Stimulated activated CD4-positive, alpha-beta T cell treated with anti-CD3 and anti-CD28 coated beads, Interleukin-2, amount 100 ng/mL, for 48 hours (primary cell): ENCODE measurements around the gene NCOR2.

Source experiments
- DNase-seq, 2 donors: peaks; one replicate each; pipeline ENCODE4 v3.0.0-alpha.2; 2020

NCOR2 gene

DNA sequence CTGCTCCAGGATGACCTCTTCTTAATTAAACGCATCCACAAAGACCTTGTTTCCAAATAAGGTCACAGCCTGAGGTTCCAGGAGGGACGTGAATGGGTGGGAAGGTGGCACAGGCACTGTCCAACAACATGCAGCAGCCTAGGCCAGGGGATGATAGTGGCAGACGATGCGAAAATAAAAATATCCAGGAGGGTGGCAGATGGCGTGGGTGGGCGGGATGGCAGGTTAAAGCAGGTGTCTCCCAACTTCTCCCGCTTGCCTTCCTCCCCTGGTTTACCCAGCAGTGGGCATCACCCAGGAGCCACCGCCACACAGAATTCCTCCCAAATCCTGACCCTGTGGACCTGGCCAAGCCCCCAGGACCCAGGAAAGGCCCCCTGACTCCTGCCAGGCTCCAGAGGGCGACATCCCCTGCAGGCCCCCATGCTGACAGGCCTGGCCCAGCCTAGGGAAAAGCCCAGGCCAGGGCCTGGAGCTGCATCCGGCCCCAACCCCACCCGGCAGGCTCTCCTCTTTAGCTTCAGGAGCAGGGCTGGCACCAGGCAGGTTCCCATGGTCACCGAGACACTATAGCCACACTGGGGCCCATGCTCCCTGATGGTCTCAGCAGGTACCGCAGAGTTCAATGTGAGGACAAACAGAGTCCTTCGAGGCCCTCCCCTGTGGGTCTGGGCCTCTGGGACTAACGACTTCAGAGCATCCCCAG, 9.7 kb downstream of the NCOR2 start:
- DNase-seq = no peak

DNA sequence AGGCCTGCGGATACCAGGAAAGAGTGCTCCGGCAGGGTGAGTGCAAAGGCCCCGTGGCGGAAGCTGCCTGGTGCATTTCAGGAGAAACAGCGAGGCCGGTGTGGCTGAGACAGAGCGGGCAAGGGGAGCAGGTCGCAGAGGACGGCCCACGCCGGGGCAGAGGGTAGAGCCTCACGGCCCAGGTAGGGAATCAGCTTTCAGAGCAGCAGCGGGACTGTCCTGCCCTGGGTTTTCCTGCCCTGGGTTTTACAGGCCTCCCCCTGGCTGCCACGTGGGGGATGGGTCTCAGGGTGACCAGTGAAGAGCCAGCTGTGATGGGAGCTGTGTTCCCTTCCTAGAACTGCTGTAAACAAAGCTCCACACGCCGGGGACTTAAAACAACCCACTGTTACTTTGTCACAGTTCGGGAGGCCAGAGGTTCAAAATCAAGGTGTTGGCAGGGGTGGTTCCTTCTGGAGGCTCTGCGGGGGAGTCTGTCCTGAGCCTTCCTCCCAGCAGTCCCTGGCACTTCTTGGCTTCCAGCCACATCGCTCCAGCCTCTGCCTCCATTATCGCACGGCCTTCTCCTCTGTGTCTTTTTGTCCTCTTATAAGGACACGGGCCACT, 10.4 kb downstream of the NCOR2 start:
- no peak for DNase-seq

DNA sequence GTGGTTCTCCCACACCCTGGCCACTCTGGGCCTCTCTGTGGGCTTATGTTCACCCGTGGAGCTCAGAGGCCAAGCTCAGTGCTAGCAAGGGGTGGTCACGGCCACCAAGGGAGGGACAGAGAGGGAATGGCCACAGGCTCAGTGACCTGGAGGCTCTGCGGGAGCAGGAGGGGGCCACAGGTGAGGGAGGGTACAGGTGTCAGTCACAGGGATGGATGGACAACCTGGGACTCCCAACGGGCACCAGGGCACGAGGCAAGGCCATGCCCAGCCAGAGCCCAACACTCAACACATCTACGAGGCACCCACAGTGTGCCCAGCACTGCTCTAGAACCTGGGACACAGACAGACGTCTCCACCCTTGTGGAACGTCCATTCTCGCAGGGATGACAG, 11.3 kb downstream of the NCOR2 start:
- no peak for DNase-seq

DNA sequence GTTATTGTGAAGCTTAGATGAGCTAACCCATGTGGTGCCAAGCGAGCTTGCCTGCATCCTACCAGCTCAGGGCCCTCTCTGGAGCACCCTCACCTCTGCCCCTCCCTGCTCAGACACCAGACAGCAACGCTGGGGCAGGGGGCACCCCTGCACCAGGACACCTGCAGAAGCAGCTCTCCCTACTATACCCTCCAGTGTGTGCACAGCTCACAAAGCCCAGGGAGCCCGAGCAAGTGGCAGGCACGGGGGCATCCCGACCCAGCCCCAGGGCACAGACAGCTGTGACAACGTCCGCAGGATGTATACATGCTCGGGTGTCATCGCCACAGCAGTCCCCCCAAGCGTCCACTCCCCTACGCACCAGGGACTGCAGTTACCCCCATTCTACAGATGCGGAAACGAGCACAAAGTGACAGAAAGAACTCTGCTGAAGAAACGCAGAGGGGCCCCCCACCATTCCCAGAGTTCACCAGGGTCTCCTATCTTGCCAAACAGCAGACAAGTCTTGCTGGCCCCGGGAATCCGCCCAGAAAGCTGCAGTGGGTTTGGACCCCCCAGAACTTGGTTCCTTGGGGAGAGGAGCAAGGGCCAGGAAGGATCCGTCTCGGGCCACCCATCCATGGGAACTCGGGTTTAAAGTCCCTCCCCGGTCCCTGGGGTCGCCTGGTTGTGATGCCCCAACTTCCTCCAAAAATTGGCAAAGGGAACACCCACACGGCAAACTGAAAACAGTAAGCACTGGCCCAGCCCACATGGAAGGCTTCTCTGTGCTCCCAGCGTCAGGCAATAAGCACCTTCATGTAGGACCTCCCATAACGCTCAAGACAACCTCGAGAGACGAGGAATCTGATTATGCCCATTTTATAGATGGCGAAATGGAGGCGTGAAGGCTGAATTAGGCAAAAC, 12.0 kb downstream of the NCOR2 start:
- no peak for DNase-seq

DNA sequence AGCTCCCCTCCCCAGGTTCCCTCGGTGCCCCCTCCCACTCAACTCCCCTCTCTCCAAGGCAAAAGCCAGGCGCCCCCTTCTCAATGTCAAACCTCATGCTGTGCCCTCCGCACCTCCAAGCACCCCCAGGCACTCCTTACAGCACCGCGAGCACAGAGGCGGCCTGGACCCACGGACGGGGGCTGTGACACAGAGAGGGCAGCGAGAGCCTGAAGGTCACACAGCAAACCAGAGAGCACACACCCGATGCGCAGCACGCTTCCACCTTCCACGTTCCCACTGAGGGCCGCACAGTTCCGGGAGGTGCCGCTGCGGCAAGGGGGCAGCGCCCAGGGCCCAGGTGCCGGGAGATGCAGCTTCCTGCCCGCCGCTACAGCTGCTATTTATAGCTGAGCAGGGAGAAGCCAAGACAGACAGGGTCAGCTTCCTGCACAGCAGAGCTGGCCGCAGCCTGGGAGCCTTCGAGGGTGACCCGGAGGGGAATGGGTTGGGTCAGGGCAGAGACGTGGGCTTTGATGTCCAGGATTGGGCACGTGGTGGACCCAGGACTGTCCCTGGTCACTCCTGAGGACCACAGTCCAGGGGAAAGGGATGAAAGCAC, 12.9 kb downstream of the NCOR2 start:
- no peak for DNase-seq

DNA sequence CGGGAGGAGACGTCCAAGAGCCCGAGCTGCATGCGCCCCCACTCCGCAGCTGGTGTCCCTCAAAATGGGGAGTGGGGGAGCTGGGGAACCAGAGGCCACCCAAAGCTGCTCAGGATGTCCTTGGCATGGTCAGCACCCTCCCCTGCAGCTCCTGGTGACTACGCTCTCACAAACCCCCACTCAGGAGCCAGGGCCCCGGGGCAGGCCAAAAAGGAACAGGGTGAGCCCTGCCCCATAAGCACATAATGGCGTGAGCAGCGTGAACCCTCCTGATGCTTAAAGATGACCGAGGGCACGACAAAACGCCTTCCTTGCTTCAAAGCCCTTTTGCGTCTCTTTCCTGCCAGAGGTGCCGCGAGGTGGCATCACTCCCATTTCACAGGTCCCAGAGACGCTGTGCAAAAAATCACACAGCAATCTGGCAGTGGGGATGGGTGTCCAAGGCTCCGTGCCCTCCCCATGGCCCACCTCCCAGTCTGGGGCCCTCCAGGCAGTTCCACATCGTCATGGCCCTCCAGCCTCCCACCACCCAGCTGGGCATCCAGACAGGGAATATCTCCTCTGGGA, 13.5 kb downstream of the NCOR2 start:
- DNase-seq = no peak

DNA sequence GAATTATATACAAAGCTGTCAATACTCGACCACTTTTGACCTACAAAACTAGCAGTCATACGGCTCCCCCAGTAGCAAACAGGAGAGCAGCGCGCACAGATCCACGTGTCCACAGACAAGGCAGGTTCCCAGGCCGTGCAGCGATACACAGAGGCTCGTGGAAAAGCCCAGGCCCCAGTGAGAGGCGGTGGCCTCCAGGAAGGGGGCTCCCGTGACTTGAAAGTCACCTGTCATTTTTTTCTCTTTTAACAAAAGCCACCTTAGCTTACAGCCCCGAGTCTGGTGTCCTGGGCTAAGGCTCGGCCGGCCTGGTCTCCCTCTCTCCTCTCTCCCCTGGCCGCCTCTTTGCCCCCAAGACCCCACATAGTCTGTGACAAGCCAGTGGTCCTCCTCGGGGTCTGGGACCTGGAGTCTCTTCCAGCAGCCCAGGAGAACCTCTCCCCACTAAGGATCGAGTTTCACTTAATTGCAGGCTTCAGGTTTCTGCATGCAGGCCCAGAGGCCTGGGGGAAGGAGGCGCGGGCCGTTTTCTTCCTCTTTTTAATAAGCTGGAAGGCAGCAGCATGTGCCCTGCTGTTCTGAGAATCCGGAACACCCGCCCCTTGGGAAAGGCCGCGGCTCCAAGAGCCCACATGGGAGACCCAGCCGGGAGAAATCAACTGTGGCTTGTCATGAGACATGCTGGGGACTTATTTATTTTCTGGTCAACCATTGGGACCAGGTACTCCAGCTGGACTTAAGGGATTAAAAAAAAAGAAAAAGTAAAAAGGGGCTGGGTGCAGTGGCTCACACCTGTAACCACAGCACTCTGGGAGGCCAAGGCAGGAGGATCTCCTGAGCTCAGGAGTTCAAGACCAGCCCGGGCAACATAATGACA, 15.9 kb downstream of the NCOR2 start:
- DNase-seq = no peak

DNA sequence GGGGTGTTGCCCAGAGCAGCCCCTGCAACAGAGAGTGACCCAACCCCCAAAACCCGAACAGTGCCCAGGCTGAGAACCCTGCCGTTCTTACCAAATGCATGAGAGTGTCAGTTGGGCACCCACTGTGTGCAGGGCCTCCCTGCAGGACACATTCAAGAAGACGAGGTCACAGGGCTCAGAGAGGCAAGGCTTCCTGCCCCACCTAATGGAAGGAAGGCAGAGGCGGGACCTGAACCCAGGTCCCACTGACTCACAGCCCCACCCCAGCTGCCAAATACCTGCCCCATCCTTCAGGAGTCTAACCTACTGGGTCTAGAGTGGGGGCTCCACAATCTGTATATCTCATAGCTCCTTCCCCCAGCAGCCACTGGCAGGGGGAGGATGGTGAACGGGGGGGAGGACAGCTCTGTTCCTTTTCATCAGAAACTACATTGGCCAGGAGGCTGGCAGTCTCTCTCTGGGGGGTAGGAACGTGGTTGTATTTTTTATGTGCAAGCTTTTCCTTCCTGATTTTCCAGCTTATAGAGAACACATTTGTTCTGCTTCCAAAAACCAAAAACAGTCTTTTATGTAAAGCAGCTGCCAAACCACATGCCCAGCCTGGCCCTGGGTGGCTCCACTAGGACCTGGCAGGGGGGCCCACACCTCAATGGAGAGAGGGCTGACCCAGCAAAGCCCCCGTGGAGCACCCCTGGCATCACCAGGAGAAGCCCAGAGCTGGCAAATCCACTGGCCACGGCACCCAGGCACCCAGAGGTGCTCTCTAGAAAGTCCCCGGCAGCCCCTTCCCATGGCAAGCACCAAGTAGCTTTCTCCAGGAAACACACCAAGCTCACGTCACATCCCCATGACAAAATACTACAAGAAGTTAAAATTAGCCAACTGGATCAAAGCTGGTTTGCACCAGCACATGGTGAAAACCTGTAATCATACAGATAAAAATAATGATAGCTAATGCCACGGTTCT, 17.0 kb downstream of the NCOR2 start:
- DNase-seq = no peak

DNA sequence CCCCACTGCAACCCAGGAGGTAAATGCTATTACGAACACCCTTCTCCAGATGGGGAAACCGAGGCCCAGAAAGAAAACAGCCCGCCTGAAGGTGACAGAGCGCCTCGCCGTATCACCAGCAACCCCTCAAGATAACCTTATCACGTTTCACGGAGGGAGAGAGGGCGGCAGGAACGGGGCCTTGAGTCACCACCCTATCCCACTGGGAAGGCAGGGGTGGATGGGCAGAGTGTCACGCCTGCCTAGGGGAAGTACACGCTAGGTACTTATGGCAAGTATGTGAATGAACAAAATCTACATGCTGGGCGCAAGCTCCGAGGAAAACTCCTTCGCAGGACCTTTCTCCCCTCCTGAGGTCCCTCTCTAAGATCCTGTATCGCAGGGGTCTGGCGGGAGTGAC, 17.8 kb downstream of the NCOR2 start:
- DNase-seq = no peak

DNA sequence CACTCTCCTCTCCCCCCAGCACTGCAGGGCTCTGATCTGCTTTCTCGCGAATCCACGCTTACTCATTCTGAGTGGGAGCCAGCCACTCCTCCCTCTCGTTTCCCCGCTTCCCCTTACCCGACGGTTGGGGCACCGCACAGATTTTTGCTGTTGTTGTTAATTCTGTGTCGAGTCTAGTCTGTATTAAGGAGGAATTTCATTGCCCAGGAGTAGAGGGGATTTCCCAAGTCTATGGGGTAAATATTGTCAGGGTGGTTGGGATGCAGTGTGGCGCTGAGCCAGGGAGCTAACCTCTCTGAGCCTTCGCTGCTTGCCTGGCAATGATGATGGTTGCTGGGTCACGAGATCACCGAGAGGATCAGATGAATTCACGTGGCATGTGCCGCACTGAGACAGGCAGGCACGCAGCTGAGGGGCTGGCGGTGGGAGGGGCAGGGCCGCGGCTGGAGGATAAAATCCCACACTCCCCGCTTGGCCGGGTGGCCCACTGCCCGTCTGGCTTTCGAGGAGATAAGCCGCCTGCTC, 18.5 kb downstream of the NCOR2 start:
- DNase-seq = peak in 1 of 2 donors; percentile 30

DNA sequence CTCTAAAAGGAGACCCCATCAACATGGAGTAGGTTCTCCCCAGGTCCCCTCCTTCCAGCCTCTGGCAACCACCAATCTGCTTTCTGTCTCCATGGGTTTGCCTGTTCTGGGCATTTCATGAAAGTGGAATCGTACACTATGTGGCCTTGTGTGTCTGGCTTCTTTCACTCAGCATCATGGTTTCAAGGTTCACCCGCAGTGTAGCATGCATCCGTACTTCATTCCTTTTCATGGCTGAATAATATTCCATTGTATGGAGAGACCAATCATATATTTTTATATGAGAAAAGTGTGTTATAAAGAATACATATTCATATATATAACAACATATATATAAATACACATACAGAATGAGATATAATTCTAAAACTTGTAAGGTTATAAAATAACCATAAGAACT, 19.8 kb downstream of the NCOR2 start:
- no peak for DNase-seq

DNA sequence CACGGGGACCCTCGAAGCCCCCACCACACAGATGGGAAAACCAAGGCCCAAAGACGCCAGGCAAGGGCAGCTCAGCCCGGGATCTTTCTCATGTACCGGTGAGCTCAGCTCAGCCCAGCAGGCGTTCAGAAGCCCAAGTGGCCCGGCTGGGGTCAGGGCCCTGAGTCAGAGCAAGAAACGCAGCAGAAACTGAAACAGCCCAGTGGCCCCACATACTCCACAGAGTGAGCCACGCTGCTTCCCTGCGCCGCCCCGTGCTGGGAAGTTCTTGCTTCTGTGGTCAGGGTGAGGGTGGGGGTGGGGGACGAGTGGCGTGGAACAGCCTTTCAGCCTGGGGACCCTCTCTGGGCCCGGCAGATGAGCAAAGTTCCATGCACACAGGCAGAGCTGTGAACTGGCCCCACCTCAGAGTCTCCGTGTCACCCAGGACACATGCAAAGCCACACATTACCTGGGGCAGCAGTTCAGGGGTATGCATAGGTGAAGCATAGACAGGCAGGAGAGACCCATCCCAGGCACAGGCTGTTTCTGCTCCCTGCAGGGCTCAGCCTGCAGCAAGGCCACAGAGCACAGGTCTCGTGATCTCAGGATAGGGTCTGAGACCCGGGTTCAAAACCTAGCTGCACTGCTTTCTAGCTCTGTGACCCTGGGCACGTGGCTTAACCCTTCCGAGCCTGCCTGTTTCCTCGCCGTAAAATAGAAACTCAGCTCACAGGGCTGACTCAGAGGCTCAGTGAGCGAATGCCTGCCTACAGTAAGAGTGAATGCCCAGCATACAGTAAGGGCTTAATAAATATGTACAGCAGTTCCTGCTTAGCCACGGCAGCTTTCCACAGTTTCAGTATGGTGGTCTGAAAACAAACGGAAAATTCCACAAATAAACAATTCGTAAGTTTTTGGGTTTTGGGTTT, 21.6 kb downstream of the NCOR2 start:
- peak; percentile 46 to 58 for DNase-seq

DNA sequence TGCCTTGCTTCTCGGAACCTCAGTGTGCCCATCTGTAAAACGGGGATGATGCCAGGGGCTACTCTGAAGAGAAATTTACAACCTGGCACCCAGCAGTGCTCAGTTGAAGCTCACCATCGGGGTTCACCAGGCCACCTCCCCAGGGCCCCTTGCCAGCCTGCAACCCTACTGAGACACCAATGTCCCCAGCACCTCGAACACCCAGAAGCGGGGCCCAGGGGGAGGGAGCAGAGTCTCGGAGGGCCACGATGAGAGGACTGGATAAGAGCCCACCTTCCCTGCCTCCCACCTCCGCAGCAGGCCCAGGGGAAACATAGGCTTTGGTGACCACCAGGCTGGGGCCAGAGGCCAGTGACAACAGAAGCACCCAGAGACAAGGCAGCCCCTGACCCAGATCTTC, 22.4 kb downstream of the NCOR2 start:
- DNase-seq = no peak

DNA sequence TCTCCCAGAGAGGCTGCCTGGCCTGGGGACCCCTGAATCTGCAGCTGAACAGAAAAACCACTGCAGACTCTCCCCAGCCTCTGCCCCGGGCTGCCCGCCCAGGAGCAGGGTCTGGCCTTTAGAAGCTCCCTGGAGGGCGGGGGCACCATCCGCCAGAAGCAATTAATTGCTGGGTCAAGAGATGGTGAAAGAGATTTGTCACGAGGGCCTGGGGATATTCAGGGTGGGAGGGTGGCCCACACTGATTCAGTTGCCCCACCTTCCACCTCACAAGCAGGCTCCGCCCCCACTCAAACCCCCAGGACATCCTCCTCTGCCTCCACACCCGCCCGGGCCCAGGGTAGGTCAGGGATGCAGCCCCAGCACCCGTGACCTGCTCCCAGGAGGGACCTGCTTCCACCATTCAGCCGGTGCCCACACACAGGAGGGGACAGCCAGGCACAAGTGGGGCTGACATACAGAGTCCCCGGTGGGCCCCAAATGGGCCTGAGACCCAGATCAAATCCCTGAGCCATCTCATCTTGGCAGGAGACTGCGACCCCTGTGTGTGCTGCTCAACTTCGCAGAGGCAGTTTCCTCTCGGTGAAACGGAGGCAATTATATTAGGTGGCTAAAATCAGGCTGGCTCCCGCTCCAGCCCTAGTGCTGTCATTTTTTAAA, 23.0 kb downstream of the NCOR2 start:
- DNase-seq = no peak

DNA sequence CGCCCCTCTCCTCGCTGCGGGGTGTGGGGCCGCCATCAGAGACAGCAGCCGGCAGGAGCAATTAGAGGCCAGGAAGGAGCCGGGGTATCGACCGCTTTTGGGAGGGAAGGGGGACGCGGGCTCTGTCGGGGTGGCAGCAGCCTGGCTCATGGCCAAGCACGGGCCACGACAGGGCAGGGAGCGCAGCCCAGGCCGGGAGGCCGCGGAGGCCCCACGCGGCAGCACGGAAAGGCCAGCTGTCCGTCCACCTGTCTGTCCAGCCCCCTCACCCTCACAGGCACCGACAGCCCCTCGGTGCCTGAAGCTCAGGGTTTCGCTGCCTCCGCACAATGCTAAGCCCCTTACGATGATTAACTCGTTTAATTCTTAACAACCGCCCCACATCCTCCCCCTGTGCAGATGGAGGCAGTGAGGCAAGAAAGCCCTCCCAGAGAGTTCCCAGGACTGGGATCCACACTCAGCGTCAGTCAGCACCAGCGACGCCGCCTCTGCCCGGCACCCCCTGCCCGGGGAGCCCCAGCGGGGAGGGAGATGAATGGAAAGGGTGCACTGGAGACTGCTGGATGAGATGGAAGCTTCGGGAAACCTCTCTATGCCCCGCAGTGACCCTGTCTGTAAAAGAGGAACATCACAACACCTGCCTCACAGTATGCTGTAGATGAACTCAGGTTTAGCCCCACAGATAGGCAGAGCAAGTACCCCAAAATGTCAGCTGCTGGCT, 23.7 kb downstream of the NCOR2 start:
- no peak for DNase-seq

DNA sequence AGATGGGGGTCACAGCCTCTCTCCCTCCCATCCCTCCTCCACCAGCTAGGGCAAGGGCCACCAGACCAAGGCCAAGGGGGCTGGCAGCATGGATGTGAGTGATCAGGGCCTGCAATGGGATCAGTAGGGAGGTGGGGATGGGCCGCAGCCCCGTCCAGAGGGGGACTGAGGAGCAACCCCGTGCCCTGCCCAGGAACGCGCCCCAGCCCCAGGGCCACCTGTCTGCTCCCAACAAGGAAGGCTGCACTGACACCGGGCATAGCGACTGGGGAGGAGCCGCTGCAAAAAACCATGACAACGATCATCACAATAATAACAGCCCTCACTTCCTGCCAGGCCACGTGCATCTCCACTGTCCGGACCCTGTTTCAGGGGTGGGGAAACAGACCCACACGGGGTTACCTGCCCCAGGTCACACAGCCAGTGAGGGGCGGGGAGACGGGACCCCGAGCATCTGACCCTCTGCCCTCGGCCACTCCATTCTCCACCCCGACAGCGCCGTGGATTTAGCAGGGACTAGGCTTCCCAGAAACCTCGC, 24.3 kb downstream of the NCOR2 start:
- no peak for DNase-seq

DNA sequence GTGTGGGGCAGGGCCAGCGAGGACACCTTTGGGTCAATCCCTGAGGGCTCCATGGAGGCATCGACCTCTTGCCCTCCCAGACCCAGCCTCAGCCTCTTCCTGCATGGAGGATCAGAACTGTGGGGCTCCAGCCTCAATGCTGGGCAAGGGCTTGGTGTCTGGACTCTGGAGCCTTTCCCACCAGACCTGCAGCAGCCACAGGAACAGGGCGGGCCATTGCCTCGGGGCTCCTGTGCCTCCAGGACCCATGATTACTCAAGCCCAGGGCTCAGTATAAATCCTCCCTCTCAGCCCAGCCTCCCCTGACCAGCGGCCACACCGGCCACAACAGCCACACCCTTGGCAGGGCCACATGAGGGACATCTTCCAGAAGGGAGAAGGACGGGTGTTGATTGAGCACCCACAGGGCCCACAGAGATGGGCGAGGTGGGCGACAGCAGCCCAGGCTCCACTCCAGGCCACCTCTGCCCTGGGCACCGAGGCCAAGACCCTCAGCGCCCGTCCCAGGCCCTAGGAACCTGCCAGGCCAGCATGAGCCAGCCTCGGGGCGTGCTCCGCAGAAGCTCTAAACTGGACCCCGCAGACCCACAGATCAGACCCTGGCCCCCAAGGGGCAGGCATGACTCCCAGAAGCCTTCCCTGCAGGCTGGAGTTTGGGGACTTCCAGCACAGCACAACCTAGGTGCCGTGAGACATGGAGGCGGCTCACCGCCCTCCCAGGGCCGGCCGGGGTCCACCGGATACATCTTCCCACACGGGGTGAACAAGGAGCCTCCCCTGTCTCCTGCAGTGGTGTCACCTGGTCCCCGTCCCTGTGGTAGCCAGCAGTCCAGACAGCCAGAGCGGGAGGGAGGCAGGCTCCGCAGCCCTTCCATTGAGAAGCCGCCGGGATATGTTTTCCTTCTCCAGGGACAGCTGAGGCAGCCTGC, 25.1 kb downstream of the NCOR2 start:
- DNase-seq = no peak
